GM12873 (cell line): ENCODE data around the gene MTF2.
A peak's percentile ranks its signal among the peaks of the same experiment; 100 is the strongest.

Source experiments
- TF ChIP-seq, protein P1 (sequence below): IDR thresholded peaks from 2 replicates; pipeline ENCODE4 v1.5.1; 2012; ENCODE audit warnings: low read depth, mild to moderate bottlenecking, moderate library complexity, low read length, control low read depth; ENCODE audit not compliant: insufficient read depth; ENCODE audit errors: missing control alignments

The MTF2 gene

DNA sequence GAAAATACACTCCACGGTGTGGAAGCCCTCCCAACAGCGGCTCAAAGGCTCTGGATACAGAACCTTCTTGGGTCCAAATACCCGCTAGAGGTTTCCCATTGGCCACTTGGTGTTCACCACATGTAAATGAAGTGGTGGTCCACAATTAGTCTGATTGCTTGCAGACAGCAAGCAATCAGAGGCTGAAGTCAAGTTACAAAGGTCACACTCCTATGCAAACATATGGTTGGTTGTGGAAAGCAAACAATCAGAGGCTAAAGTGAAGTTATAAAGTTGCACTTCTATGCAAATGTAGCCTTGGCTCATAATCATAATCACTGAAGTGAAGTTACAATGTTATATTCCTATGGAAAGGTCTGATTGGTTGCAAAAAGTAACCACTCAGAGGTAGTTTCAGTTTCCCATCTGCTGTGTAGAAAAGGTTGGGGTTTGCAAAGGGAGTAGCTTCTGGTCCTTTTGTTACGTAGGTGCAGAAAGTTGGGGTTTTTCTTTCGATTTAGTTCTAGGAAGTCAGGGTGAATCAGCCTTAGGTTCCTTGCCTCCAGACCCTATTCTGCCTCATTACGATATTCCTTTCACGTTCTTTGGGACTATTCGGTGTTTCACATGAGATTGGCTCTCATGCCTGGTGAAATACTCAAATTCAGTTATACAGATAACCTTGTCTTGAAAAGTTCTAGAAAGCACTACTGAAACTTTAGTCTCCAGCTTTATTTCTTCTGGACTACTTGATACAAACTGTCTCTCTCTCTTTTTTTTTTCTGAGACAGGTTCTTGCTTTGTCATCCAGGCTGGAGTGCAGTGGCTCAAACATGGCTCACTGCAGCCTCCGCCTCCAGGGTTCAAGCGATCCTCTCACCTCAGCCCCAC, 36.7 kb upstream of the MTF2 start:
- TF ChIP-seq, protein P1, sequence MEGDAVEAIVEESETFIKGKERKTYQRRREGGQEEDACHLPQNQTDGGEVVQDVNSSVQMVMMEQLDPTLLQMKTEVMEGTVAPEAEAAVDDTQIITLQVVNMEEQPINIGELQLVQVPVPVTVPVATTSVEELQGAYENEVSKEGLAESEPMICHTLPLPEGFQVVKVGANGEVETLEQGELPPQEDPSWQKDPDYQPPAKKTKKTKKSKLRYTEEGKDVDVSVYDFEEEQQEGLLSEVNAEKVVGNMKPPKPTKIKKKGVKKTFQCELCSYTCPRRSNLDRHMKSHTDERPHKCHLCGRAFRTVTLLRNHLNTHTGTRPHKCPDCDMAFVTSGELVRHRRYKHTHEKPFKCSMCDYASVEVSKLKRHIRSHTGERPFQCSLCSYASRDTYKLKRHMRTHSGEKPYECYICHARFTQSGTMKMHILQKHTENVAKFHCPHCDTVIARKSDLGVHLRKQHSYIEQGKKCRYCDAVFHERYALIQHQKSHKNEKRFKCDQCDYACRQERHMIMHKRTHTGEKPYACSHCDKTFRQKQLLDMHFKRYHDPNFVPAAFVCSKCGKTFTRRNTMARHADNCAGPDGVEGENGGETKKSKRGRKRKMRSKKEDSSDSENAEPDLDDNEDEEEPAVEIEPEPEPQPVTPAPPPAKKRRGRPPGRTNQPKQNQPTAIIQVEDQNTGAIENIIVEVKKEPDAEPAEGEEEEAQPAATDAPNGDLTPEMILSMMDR, result no peak

DNA sequence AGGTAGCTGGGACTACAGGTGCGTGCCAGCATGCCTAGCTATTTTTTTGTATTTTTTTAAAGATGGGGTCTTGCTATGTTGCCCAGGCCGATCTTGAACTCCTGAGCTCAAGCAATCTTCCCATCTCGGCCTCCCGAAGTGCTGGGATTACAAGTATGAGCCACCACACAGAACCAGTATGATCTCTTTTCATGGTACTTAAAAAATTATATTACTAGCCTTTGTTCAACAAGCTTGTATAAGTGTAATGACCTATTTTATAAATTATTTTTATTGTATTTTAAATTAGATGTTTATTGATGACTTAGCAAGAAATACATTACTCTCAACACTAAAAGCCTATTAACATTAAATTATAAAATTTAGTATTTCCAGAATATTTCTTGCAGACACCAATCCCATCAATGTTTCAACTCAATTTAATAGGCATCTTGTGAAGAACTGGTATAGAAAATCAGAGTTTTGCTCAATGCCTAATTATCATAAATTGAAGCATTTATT, 36.0 kb upstream of the MTF2 start:
- TF ChIP-seq, protein P1, result no peak

DNA sequence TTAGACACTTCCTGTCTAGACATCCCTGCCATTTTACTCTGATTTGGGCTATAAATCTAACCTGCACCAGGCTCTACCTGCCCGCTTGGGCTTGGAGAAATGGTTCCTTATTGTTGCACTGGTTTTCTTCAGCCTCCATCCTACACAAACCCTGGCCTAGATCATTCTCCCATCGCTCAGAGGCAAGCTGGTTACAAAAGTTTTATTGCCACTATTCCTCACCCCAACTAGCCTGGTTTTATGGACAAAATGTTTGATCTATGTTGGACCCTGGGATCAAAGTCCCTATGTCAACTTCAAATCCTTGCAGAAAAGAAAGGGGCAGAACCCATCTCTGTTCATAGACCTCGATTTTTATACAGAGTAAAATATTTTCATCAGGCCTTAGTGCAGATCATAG, 31.5 kb upstream of the MTF2 start:
- TF ChIP-seq, protein P1, result no peak

DNA sequence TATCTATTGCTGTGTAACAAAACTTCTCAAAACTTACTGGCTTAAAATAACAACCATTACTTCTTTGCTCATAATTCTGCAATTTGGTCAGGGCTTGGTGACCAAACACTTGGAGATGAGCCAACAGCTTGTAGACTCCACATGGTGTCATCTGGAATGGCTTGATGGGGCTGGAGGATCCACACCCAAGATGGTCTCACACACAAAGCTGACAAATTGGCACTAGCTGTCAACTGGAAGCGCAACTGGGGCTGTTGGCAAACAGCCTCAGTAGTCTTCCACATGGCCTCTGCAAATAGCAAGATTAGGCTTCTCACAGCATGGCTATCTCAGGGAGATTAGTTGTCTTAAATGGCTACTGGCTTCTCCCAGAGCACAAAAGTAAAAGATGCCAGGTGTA, 27.1 kb upstream of the MTF2 start:
- TF ChIP-seq, protein P1, result no peak

DNA sequence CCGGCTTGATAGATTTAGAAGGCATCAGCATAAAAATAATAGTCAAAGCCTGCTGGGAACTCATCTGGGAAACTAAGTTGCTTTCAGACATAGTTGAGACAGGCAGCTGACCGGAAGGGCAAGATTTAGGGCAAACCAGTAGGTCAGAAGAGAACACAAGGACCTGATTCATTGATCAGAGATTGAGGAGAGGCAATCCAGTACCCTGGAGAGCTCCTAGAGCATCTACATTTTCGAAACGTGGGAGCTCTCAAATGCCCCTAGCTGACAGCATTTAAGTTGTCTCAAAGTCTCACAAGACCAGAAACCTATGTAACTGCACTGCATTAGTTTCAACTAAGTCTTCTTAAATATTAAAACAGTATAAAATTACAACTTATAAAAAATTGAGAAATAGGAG, 22.9 kb upstream of the MTF2 start:
- TF ChIP-seq, protein P1, result no peak

DNA sequence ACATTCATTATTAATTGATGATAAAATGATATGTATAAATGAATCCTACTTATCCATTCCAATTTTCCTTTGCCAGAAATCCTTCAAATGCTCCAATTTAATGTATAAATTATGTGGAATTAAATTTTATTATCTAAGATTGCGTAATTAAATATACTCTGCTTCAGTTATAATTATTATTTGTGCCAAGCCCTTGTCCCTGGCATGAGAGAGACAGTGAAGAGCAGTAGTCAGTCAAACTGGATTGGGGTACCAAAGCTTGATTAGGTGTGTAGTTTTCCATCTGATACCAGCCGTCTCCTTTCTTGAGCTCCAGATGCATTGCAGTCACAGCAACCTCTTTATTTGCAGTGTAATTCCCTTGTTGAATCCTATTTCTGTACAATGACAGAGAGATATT, 22.4 kb upstream of the MTF2 start:
- TF ChIP-seq, protein P1, result no peak

DNA sequence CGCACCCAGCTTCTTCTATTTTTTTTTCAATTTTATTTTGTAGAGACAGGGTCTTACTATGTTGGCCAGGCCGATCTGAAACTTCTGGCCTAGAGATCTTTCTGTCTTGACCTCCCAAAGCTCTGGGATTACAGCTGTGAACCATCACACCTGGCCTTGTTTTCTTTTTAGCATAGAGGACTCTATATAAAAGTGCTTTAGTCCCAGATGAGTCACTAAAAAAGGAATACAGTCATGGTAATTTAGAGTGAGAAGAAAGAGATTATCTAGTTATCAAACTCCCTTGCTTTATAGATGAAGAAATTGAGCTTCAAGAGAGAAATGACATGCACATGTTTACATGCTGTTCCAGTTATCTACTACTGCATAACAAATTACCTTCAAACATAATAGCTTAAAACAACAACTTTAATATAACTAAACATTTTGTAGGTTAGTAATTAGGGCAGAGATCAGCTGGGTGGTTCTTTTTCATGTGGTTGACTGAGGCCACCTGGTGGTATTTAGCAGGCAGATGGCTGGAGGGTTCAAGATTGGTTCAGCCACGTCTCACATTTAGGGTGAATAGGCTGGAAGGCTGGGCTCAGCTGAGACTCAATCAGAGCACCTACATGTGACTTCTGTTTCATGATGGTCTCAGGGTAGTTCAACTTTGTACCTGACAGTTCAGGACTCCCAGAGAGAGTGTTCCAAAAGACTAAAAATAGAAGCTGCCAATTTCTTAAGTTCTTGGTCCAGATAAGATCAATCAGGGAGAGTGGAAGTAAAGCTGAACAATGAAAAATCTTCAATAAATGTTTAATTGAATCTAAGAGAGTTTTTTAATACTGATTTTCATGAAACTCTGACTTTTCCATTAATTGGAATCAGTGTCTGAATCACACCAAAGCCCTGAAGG, 16.9 kb upstream of the MTF2 start:
- TF ChIP-seq, protein P1, result peak; percentile 66
